Heart right ventricle (tissue), 16 donors: ENCODE results near the gene TANGO6. TPM values are rescaled to one million over a fixed set of nuclear protein-coding genes. Genes with fewer than 3 reads are reported as not detected.
A peak's percentile ranks its signal among the peaks of the same experiment; 100 is the strongest.

Source experiments
- ATAC-seq, 8 donors: fragments of 200-7000 bp; cut with Tn5 transposase; one replicate each; pipeline ENCODE4 v1.9.1; 2020; ENCODE audit warnings: mild to moderate bottlenecking in 8 of 8, moderate library complexity in 8 of 8, moderate number of reproducible peaks in 1 of 8
- DNase-seq, 2 donors: peaks; one replicate each; pipeline ENCODE4 v3.0.0-alpha.2; 2020
- H3K27ac ChIP-seq, 10 donors: fragments of 200-600 bp; sonication (generic) in 2 of 10; one replicate each; pipeline versions ENCODE4 v1.5.0 to v1.8.0; 2020 to 2022; ENCODE audit warnings: mild to moderate bottlenecking in 3 of 10
- H3K27me3 ChIP-seq, 7 donors: fragments of 200-600 bp; one replicate each; pipeline ENCODE4 v1.8.0; 2021 to 2022; ENCODE audit warnings: mild to moderate bottlenecking in 2 of 7
- H3K36me3 ChIP-seq, 9 donors: fragments of 200-600 bp; sonication (generic) in 1 of 9; one replicate each; pipeline versions ENCODE4 v1.5.0 to v1.8.0; 2020 to 2022; ENCODE audit warnings: mild to moderate bottlenecking in 2 of 9
- H3K4me1 ChIP-seq, 9 donors: fragments of 200-600 bp; sonication (generic) in 1 of 9; one replicate each; pipeline versions ENCODE4 v1.5.0 to v1.8.0; 2020 to 2022; ENCODE audit warnings: mild to moderate bottlenecking in 4 of 9
- H3K4me3 ChIP-seq, 10 donors: fragments of 200-600 bp; sonication (generic) in 2 of 10; one replicate each; pipeline versions ENCODE4 v1.5.0 to v1.8.0; 2020 to 2022; ENCODE audit warnings: mild to moderate bottlenecking in 7 of 10, moderate library complexity in 2 of 10
- H3K9me3 ChIP-seq, 11 donors: fragments of 200-600 bp in 10 of 11; sonication (generic) in 2 of 11; one replicate each; pipeline versions ENCODE4 v1.5.0 to v1.8.0; 2013 to 2022; ENCODE audit warnings: mild to moderate bottlenecking in 2 of 11, control low read depth in 1 of 11, moderate library complexity in 1 of 11
- CTCF ChIP-seq, 9 donors: fragments of 200-600 bp; sonication (generic) in 2 of 9; IDR thresholded peaks; one replicate each; pipeline versions ENCODE4 v1.5.0 to v1.8.0; 2021 to 2022; ENCODE audit warnings: antibody characterized with exemption in 9 of 9, mild to moderate bottlenecking in 5 of 9, moderate library complexity in 1 of 9
- WGBS, 2 donors: extraction: QIAGEN DNeasy Blood & Tissue Kit; methylation state at CpG; one replicate each; pipeline ENCODE4 v1.1.7; 2013; ENCODE audit warnings: inconsistent platforms in 1 of 2; 5-methylcytosine and 5-hydroxymethylcytosine counted together
- intact Hi-C, 10 donors: fragments of 100-400 bp; cut with DNase I; formaldehyde crosslinking; loops; one replicate each; pipeline versions ENCODE4 v1.11.1 to v1.14.2; 2022
- polyA plus RNA-seq, 2 donors: library from polyadenylated mRNA; stranded (reverse); fragments of 200-250 nt; gene quantifications; one replicate each; pipeline ENCODE4 v1.2.3, GENCODE V29; 2013
- total RNA-seq, 10 donors: library from RNA; stranded (reverse); fragmentation: NEBNext Ultra II Directional in 3 of 10; extraction: Animal tissue kit (Norgen Biotek cat#: 25700) in 3 of 10; gene quantifications; one replicate each; pipeline versions ENCODE4 v1.2.1 to v1.2.4, GENCODE V29; 2021 to 2023
- donor health status: Arrhythmogenic right ventricular cardiomyopathy.
- donor health status: ischemic (EF 13 %, LVEDD 7.1; RV severe dilation, severe dysfunction).
- donor health status: healthy with polysubstance abuse.
- donor health status: DM: no; HTN: yes; CAD: no.
- donor health status: DM: no; HTN: no; CAD: no.
- donor health status: ischemic (EF 25% LVEDD 6.9; RV normal size, moderate dysfunction).
- donor health status: ischemic (EF 25% LVEDD 5.7; RV mildly dilated, moderate dysfunction).
- donor health status: healthy.
- donor health status: DM: yes; HTN: yes; CAD: no.
- donor health status: Ischemic cardiomyopathy.
- donor health status: ischemic (EF 35%, LVEDD 5.7; RV mildly dilated, moderate dysfunction).
- donor health status: nonischemic (EF 11% LVEDD 7.7; RV severe dilation, severe dysfunction).
- donor health status: DM: yes; HTN: yes; CAD: no.
- donor health status: PGD.
- donor health status: ischemic (EF 29% LVEDD 5.4; RV normal size, mild dysfunction).
- donor health status: nonischemic (EF 23%, LVEDD 6.1; RV moderate dilation, normal function).

TANGO6 gene
- total and polyA plus RNA-seq, 12 donors = 1.8 to 12.9 (median 8.0) TPM

- ATAC-seq (no peak), DNase-seq (no peak)
- Histone ChIP-seq H3K36me3 (peaks cover 0 to 3% (median 0%) of the 10 kb centered on the region in 9 donors), H3K9me3 (no peaks in the 10 kb centered on the region), H3K4me1 (peaks cover 0 to 13% (median 0%) of the 10 kb centered on the region in 9 donors), H3K27me3 (no peaks in the 10 kb centered on the region), H3K27ac (no peak overlapping the region), H3K4me3 (no peak overlapping the region)
- TF ChIP-seq CTCF (IDR thresholded peaks at IDR 0.05) = no peak
- intact Hi-C loops = no loop called here
Measured at GRCh38 chr16:69012906-69013305, 169.6 kb downstream of the TANGO6 start.

- ATAC-seq = no peak
- H3K27ac ChIP-seq = no peak overlapping the region
- no peak overlapping the region for H3K4me3 ChIP-seq
- DNase-seq = no peak
- intact Hi-C loops = no loop called here
- H3K9me3 ChIP-seq = no peaks in the 10 kb centered on the region
- peaks cover 0 to 15% (median 0%) of the 10 kb centered on the region in 9 donors for H3K4me1 ChIP-seq
- no peaks in the 10 kb centered on the region for H3K27me3 ChIP-seq
- H3K36me3 ChIP-seq = peaks cover 0 to 3% (median 0%) of the 10 kb centered on the region in 9 donors
- TF ChIP-seq CTCF (IDR thresholded peaks at IDR 0.05) = no peak
Measured at GRCh38 chr16:69013991-69014390, 170.7 kb downstream of the TANGO6 start.

- Histone ChIP-seq H3K27ac (no peak overlapping the region), H3K27me3 (no peaks in the 10 kb centered on the region), H3K9me3 (no peaks in the 10 kb centered on the region), H3K36me3 (no peaks in the 10 kb centered on the region), H3K4me1 (peaks cover 0 to 15% (median 0%) of the 10 kb centered on the region in 9 donors), H3K4me3 (no peak overlapping the region)
- intact Hi-C loops = no loop called here
- no peak for ATAC-seq
- DNase-seq = no peak
- no peak for TF ChIP-seq CTCF (IDR thresholded peaks at IDR 0.05)
Measured at GRCh38 chr16:69014811-69015210, 171.5 kb downstream of the TANGO6 start.

GRCh38 chr16:69017036-69017783, 173.9 kb downstream of the TANGO6 start:
- ATAC-seq = peak in 4 of 8 donors; percentile 31 to 77 (median 47)
- DNase-seq = no peak
- peaks cover 0 to 15% (median 0%) of the 10 kb centered on the region in 9 donors for H3K4me1 ChIP-seq
- intact Hi-C loops = no loop called here
- H3K27me3 ChIP-seq = no peaks in the 10 kb centered on the region
- no peaks in the 10 kb centered on the region for H3K36me3 ChIP-seq
- no peaks in the 10 kb centered on the region for H3K9me3 ChIP-seq
- TF ChIP-seq CTCF (IDR thresholded peaks at IDR 0.05) = no peak
- 68 to 77% methylated on average over 2 of the region's 2 CpGs for WGBS, 2 donors
- no peak overlapping the region for H3K4me3 ChIP-seq
- H3K27ac ChIP-seq = peak overlapping the region in 6 of 10 donors; percentile 17 to 72 (median 42)
